WTC11 (cell line): ENCODE data around the gene POC1A. TPM values are rescaled to one million over a fixed set of nuclear protein-coding genes. Genes with fewer than 3 reads are reported as not detected.

ENCODE experiments used
- ATAC-seq: fragments of 200-7000 bp; cut with Tn5 transposase; 2 replicates; pipeline ENCODE4 v1.10.0; 2021; ENCODE audit warnings: mild to moderate bottlenecking, moderate library complexity
- CTCF ChIA-PET: fragments of 300-600 bp; sonication (Branson Sonifier 250); formaldehyde crosslinking; loops from one replicate; lab custom pipeline; 2021; ENCODE audit warnings: antibody characterized with exemption; lab: Charles Lee
- POLR2A ChIA-PET: fragments of 350-600 bp; sonication (Branson Sonifier 250); formaldehyde crosslinking; loops from one replicate; lab custom pipeline; 2021; ENCODE audit warnings: antibody characterized with exemption; lab: Charles Lee
- DNase-seq: peaks from one replicate; pipeline ENCODE4 v3.0.0; 2021; ENCODE audit warnings: low spot score
- H3K27ac Mint-ChIP-seq: 2 replicates; pipeline ENCODE4 v1.8.0; 2021; ENCODE audit warnings: mixed read lengths
- H3K27me3 Mint-ChIP-seq: 2 replicates; pipeline ENCODE4 v1.8.0; 2021; ENCODE audit warnings: low read depth, mild to moderate bottlenecking, moderate library complexity, mixed read lengths
- H3K36me3 Mint-ChIP-seq: 2 replicates; pipeline ENCODE4 v1.8.0; 2021; ENCODE audit warnings: mixed read lengths
- H3K4me1 Mint-ChIP-seq: 2 replicates; pipeline ENCODE4 v1.8.0; 2022; ENCODE audit warnings: mixed read lengths
- H3K4me3 Mint-ChIP-seq: 2 replicates; pipeline ENCODE4 v1.8.0; 2021; ENCODE audit warnings: mild to moderate bottlenecking, moderate library complexity, mixed read lengths
- H3K9me3 Mint-ChIP-seq: 2 replicates; pipeline ENCODE4 v1.8.0; 2021; ENCODE audit warnings: mixed read lengths
- AFF4 ChIP-seq: sonication (generic); formaldehyde crosslinking; IDR thresholded peaks from 2 replicates; pipeline ENCODE4 v1.8.1; 2023; ENCODE audit warnings: mild to moderate bottlenecking, missing genetic modification reagents, borderline replicate concordance
- CREB1 ChIP-seq: sonication (generic); formaldehyde crosslinking; IDR thresholded peaks from 2 replicates; pipeline ENCODE4 v1.8.0; 2023; ENCODE audit warnings: mild to moderate bottlenecking, missing genetic modification reagents
- CREM ChIP-seq: sonication (generic); formaldehyde crosslinking; IDR thresholded peaks from 2 replicates; pipeline ENCODE4 v1.8.1; 2022; ENCODE audit warnings: mild to moderate bottlenecking, missing genetic modification reagents, moderate library complexity
- HMGA2 ChIP-seq: fragments of 250-450 bp; sonication (Bioruptor Pico); IDR thresholded peaks from 2 replicates; pipeline ENCODE4 v1.4.0; 2021; ENCODE audit warnings: mild to moderate bottlenecking, moderate library complexity
- NR1H2 ChIP-seq: sonication (generic); formaldehyde crosslinking; IDR thresholded peaks from 2 replicates; pipeline ENCODE4 v1.9.0; 2021; ENCODE audit warnings: mild to moderate bottlenecking, moderate library complexity, missing genetic modification reagents
- SMAD3 ChIP-seq: sonication (generic); formaldehyde crosslinking; IDR thresholded peaks from 2 replicates; pipeline ENCODE4 v1.8.0; 2022; ENCODE audit warnings: missing genetic modification reagents, mild to moderate bottlenecking, borderline replicate concordance
- TP53 ChIP-seq: sonication (generic); formaldehyde crosslinking; IDR thresholded peaks from 2 replicates; pipeline ENCODE4 v1.8.1; 2023; ENCODE audit warnings: mild to moderate bottlenecking, missing genetic modification reagents
- ZNF423 ChIP-seq: fragments of 250-450 bp; sonication (Bioruptor Pico); IDR thresholded peaks from 2 replicates; pipeline ENCODE4 v2.1.2; 2022; ENCODE audit warnings: mild to moderate bottlenecking, moderate library complexity
- ZNF512 ChIP-seq: sonication (generic); formaldehyde crosslinking; IDR thresholded peaks from 2 replicates; pipeline ENCODE4 v1.8.1; 2022; ENCODE audit warnings: missing genetic modification reagents, borderline replicate concordance
- ZNF532 ChIP-seq: fragments of 250-450 bp; sonication (Bioruptor Pico); IDR thresholded peaks from 2 replicates; pipeline ENCODE4 v1.9.0; 2021; ENCODE audit warnings: mild to moderate bottlenecking, borderline replicate concordance
- total RNA-seq: library from RNA; stranded (reverse); gene quantifications from 3 replicates; pipeline ENCODE4 v1.2.3, GENCODE V29; 2021
- TF ChIP-seq, protein P1 (sequence below): fragments of 250-450 bp; sonication (Bioruptor Pico); IDR thresholded peaks from 2 replicates; pipeline ENCODE4 v1.9.0; 2021; ENCODE audit warnings: moderate library complexity, mild to moderate bottlenecking, inconsistent platforms, borderline replicate concordance
- TF ChIP-seq, protein P2 (sequence below): sonication (generic); formaldehyde crosslinking; IDR thresholded peaks from 2 replicates; pipeline ENCODE4 v1.8.1; 2022; ENCODE audit warnings: low read depth, mild to moderate bottlenecking, moderate library complexity, missing genetic modification reagents, borderline replicate concordance

Gene POC1A
- total RNA-seq, 1 experiment from 2014 or later = 31.3 TPM

- H3K36me3 Mint-ChIP-seq = no peaks in the 10 kb centered on the region
- ATAC-seq = no peak
- CTCF ChIA-PET = interaction anchor here (1.3 to 3.4 kb wide), 3 partner anchors 10 to 64 kb away, joined by 3 to 14 read pairs (median 6); no protein-coding TSS in a partner anchor
These were observed 86.1 kb downstream of the POC1A start for GRCh38 chr3:52068055-52068571.

More at GRCh38 chr3:52068055-52068571, 86.1 kb downstream of the POC1A start:
- TF ChIP-seq, protein P1, sequence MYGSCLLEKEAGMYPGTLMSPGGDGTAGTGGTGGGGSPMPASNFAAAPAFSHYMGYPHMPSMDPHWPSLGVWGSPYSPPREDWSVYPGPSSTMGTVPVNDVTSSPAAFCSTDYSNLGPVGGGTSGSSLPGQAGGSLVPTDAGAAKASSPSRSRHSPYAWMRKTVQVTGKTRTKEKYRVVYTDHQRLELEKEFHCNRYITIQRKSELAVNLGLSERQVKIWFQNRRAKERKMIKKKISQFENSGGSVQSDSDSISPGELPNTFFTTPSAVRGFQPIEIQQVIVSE = no peak
- no peak for TF ChIP-seq CREM (CRISPR knock-in tag)
- TF ChIP-seq CREB1 (CRISPR knock-in tag) = no peak
- TF ChIP-seq ZNF512 = no peak
- TF ChIP-seq ZNF423 (CRISPR knock-in tag) = no peak
- TF ChIP-seq SMAD3 (CRISPR knock-in tag) = no peak
- no peak for TF ChIP-seq AFF4 (CRISPR knock-in tag)
- TF ChIP-seq NR1H2 (CRISPR knock-in tag) = no peak
- TF ChIP-seq TP53 (CRISPR knock-in tag) = no peak
- TF ChIP-seq ZNF532 = no peak
- no peak for TF ChIP-seq HMGA2 (CRISPR knock-in tag)
- TF ChIP-seq, protein P2, sequence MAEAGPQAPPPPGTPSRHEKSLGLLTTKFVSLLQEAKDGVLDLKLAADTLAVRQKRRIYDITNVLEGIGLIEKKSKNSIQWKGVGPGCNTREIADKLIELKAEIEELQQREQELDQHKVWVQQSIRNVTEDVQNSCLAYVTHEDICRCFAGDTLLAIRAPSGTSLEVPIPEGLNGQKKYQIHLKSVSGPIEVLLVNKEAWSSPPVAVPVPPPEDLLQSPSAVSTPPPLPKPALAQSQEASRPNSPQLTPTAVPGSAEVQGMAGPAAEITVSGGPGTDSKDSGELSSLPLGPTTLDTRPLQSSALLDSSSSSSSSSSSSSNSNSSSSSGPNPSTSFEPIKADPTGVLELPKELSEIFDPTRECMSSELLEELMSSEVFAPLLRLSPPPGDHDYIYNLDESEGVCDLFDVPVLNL = no peak
- no peaks in the 10 kb centered on the region for H3K27me3 Mint-ChIP-seq
- H3K9me3 Mint-ChIP-seq = no peaks in the 10 kb centered on the region
- no peak overlapping the region for H3K4me3 Mint-ChIP-seq
- no peak overlapping the region for H3K27ac Mint-ChIP-seq
- no peaks in the 10 kb centered on the region for H3K4me1 Mint-ChIP-seq
- DNase-seq = no peak
- POLR2A ChIA-PET = no interaction called here
